SK-N-MC (cell line): ENCODE results near the gene CRABP2.

ENCODE experiments used
- DNase-seq: peaks from one replicate; pipeline ENCODE4 v3.0.0-alpha.2; 2011; ENCODE audit warnings: low read depth, low spot score
- H3K27ac ChIP-seq: fragments of 200-600 bp; sonication (generic); 2 replicates; pipeline ENCODE4 v1.5.1; 2016; ENCODE audit warnings: mixed run types
- H3K36me3 ChIP-seq: fragments of 200-600 bp; sonication (generic); 2 replicates; pipeline ENCODE4 v1.6.1; 2017; ENCODE audit warnings: antibody characterized with exemption, low read length, mixed read lengths; ENCODE audit not compliant: insufficient read depth
- H3K4me3 ChIP-seq: fragments of 200-600 bp; sonication (generic); 2 replicates; pipeline ENCODE4 v1.5.1; 2016
- H3K9ac ChIP-seq: fragments of 200-600 bp; sonication (generic); 2 replicates; pipeline ENCODE4 v1.8.0; 2017; ENCODE audit warnings: mixed run types, mixed read lengths; ENCODE audit not compliant: insufficient read length
- H3K9me3 ChIP-seq: fragments of 200-600 bp; sonication (generic); 2 replicates; pipeline ENCODE4 v1.6.1; 2017; ENCODE audit warnings: low read depth, mild to moderate bottlenecking, antibody characterized with exemption, low read length, moderate library complexity, mixed read lengths
- EZH2 ChIP-seq: fragments of 200-600 bp; sonication (generic); IDR thresholded peaks from one replicate; pipeline ENCODE4 v1.6.1; 2017; ENCODE audit warnings: antibody characterized with exemption
- FOXP2 ChIP-seq: optimal IDR thresholded peaks from 2 replicates; pipeline ENCODE3; 2011; ENCODE audit warnings: mild to moderate bottlenecking, moderate library complexity; ENCODE audit not compliant: insufficient read depth; ENCODE audit errors: extremely low read length, control extremely low read depth
- POLR2AphosphoS5 ChIP-seq: IDR thresholded peaks from 2 replicates; pipeline ENCODE4 v1.6.1; 2012; ENCODE audit warnings: mild to moderate bottlenecking, low read depth, low read length, borderline replicate concordance

Gene CRABP2

GRCh38 chr1:156733989-156734584 is 28.7 kb upstream of the CRABP2 start:
- H3K4me3 ChIP-seq, result no peak overlapping the region
- DNase-seq, result no peak
- no peaks in the 10 kb centered on the region for H3K9me3 ChIP-seq
- no peak overlapping the region for H3K27ac ChIP-seq
- no peak overlapping the region for H3K9ac ChIP-seq
- no peak for TF ChIP-seq FOXP2
- no peak for TF ChIP-seq POLR2AphosphoS5
- TF ChIP-seq EZH2, result no peak
- peaks cover 18% of the 10 kb centered on the region; the same call in 1 of the 2 replicates for H3K36me3 ChIP-seq

GRCh38 chr1:156728599-156729462 is 23.4 kb upstream of the CRABP2 start, which contains the start of gene ISG20L2:
TSS of gene ISG20L2 (minus strand) at chr1:156728766. CDS start at chr1:156727652, 1,114 bp downstream.
- Histone ChIP-seq H3K9me3 (no peaks in the 10 kb centered on the region), H3K27ac (peak within 1 kb of the TSS; percentile 60; the same call in 1 of the 2 replicates), H3K36me3 (peaks cover 17% of the 10 kb centered on the region), H3K4me3 (peak within 1 kb of the TSS; percentile 94), H3K9ac (peak within 1 kb of the TSS; percentile 95)
- TF ChIP-seq FOXP2 (peak; percentile 62), EZH2 (no peak), POLR2AphosphoS5 (peak; percentile 48)
- no peak for DNase-seq

GRCh38 chr1:156727926-156728598 is 22.7 kb upstream of the CRABP2 start, which contains the start of gene METTL25B:
TSS of gene METTL25B (plus strand) at chr1:156728469. CDS start at chr1:156729105, 636 bp downstream.
- H3K27ac ChIP-seq, result peak within 1 kb of the TSS; percentile 60; the same call in 1 of the 2 replicates
- DNase-seq, result no peak
- peak within 1 kb of the TSS; percentile 95 for H3K9ac ChIP-seq
- peak within 1 kb of the TSS; percentile 94 for H3K4me3 ChIP-seq
- no peak for TF ChIP-seq FOXP2
- peak; percentile 69 for TF ChIP-seq POLR2AphosphoS5
- no peaks in the 10 kb centered on the region for H3K9me3 ChIP-seq
- peaks cover 24% of the 10 kb centered on the region for H3K36me3 ChIP-seq

- peaks cover 29% of the 10 kb centered on the region for H3K36me3 ChIP-seq
Measured at GRCh38 chr1:156727492-156727891, 22.1 kb upstream of the CRABP2 start.

GRCh38 chr1:156726549-156727226 is 21.3 kb upstream of the CRABP2 start:
- H3K36me3 ChIP-seq, result peaks cover 33% of the 10 kb centered on the region
- no peak overlapping the region for H3K27ac ChIP-seq

More at GRCh38 chr1:156727492-156727891, 22.1 kb upstream of the CRABP2 start:
- no peaks in the 10 kb centered on the region for H3K9me3 ChIP-seq
- H3K4me3 ChIP-seq, result peak overlapping the region; percentile 94
- H3K9ac ChIP-seq, result peak overlapping the region; percentile 95
- DNase-seq, result no peak
- TF ChIP-seq FOXP2 (no peak), POLR2AphosphoS5 (no peak), EZH2 (no peak)
- H3K27ac ChIP-seq, result no peak overlapping the region

DNA sequence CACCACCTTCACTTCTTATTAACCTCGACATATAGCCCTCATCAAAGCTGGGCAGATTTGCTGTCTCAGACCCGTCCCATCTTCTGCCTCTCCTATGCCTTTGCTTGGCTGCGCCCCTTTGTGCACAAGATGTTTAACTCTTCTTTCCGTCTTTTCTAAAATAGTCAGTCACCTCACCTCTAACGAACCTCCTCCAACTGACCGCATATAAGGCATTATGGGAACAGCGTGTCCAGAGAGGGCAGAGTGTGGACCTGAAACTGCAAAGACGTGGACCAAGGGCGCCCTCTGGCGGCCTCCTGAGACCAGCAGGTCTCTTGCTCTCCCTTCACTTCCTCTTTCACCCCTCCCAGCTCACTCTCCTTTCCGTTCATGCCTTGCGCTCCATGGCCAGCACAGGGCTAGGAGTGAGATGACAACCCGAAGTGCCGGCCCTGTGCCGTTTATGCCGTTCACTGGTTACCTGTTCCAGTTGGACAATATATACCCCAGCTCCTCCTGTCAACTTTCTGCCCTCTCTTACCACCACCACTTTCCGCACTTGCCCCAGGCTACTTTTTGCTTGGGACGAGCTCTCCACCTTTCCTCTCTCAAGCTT is 20.4 kb upstream of the CRABP2 start:
- TF ChIP-seq FOXP2, result no peak
- TF ChIP-seq EZH2, result no peak
- no peak for TF ChIP-seq POLR2AphosphoS5
- no peak for DNase-seq
- H3K9me3 ChIP-seq, result no peaks in the 10 kb centered on the region
- peak overlapping the region; percentile 94 for H3K4me3 ChIP-seq
- peak overlapping the region; percentile 2 for H3K9ac ChIP-seq
- H3K27ac ChIP-seq, result no peak overlapping the region
- peaks cover 42% of the 10 kb centered on the region for H3K36me3 ChIP-seq

More at GRCh38 chr1:156726549-156727226, 21.3 kb upstream of the CRABP2 start:
- H3K4me3 ChIP-seq, result peak overlapping the region; percentile 94
- TF ChIP-seq EZH2 (no peak), FOXP2 (no peak), POLR2AphosphoS5 (no peak)
- peak overlapping the region; percentile 95 for H3K9ac ChIP-seq
- no peaks in the 10 kb centered on the region for H3K9me3 ChIP-seq
- DNase-seq, result no peak

DNA sequence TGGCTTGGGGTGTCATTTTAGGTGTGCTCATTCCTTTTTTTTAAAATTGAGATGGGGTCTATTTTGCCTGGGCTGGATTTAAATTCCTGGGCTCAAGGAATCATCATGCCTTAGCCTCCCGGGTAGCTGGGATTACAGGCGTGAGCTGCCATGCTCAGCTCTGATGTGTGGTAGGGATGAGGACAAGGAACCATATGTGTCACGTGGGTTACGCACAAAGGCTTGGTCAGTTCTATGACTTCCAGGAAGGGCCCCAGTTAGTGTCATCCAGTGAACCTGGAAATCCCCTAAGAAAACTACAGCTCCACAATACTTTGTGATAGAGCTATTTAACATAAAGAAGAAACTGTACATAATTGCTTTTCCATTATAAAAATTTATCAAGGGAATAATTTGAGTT is 16.2 kb upstream of the CRABP2 start:
- no peak for DNase-seq
- Histone ChIP-seq H3K36me3 (peaks cover 40% of the 10 kb centered on the region), H3K9ac (no peak overlapping the region), H3K9me3 (no peaks in the 10 kb centered on the region), H3K4me3 (no peak overlapping the region), H3K27ac (no peak overlapping the region)
- TF ChIP-seq FOXP2 (no peak), POLR2AphosphoS5 (no peak), EZH2 (no peak)

- no peak for DNase-seq
- TF ChIP-seq FOXP2 (no peak), POLR2AphosphoS5 (no peak), EZH2 (no peak)
- Histone ChIP-seq H3K36me3 (peaks cover 40% of the 10 kb centered on the region), H3K9me3 (no peaks in the 10 kb centered on the region), H3K9ac (no peak overlapping the region), H3K27ac (no peak overlapping the region), H3K4me3 (no peak overlapping the region)
Measured at GRCh38 chr1:156721131-156721530, 15.7 kb upstream of the CRABP2 start.
